GM10847 (cell line): ENCODE data around the gene MME.

Source experiments
- POLR2A ChIP-seq: IDR thresholded peaks from 2 replicates; pipeline ENCODE4 v1.6.1; 2011; ENCODE audit not compliant: insufficient read length; ENCODE audit errors: extremely low read depth

The MME gene

GRCh38 chr3:155106119-155106518, 26.0 kb downstream of the MME start:
- TF ChIP-seq POLR2A: no peak

GRCh38 chr3:155110022-155110421, 29.9 kb downstream of the MME start:
- TF ChIP-seq POLR2A: no peak

GRCh38 chr3:155110996-155111901, 31.1 kb downstream of the MME start:
- no peak for TF ChIP-seq POLR2A

DNA sequence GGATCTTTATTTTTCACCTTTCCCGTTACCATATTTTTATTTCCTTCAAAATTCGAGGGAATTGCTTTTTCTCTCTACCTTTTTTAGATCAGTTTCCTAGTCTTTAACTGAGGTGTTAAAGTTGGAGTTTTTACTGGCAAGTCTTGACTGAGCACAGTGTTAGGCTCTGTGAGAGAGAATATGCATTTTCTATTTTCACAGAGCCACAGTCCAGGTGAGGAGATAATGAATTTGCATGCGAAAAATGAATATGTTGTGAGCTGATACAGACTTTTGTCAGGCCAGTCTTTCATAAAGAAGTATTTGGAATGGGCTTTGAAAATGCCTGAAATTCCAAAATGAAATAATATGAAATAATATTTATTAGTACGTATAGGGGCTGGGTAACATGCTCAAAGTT, 31.9 kb downstream of the MME start:
- no peak for TF ChIP-seq POLR2A

- no peak for TF ChIP-seq POLR2A
Measured at GRCh38 chr3:155112661-155113389, 32.7 kb downstream of the MME start.

- TF ChIP-seq POLR2A: no peak
Measured at GRCh38 chr3:155129396-155129795, 49.3 kb downstream of the MME start.

- no peak for TF ChIP-seq POLR2A
Measured at GRCh38 chr3:155130001-155130400, 49.9 kb downstream of the MME start.

GRCh38 chr3:155131104-155131503, 51.0 kb downstream of the MME start:
- TF ChIP-seq POLR2A: no peak

DNA sequence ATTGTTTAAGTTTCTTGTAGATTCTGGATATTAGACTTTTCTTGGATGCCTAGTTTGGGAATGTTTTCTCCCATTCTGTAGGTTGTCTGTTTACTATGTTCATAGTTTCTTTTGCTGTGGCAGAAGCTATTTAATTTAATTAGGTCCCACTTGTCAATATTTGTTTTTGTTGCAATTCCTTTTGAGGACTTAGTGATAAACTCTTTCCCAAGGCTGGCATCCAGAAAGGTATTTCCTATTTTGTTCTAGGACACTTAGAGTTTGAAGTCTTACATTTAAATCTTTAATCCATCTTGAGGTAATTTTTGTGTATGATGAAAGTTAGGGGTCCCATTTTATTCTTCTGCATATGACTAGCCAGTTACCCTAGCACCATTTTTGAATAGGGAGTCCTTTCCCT, 54.9 kb downstream of the MME start:
- TF ChIP-seq POLR2A: no peak

DNA sequence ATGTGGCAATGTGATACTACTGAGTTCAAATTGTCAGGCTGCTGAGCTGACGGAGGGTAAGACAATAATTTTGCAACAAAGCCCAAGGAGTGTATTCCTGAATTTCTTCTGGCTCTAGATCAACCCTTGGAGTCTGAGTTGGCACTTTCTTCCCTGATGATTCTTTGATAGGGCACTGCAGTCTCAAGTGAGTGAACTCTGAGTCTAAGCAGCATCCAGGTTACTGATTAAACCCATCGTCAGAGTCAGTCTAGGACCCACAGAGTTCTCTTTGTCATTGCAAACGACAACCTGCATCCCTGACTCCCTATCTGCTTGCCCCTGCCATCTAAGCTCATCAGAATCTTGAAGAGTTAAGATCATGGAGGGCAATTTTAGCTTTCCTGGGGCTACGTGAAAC, 58.6 kb downstream of the MME start:
- no peak for TF ChIP-seq POLR2A

DNA sequence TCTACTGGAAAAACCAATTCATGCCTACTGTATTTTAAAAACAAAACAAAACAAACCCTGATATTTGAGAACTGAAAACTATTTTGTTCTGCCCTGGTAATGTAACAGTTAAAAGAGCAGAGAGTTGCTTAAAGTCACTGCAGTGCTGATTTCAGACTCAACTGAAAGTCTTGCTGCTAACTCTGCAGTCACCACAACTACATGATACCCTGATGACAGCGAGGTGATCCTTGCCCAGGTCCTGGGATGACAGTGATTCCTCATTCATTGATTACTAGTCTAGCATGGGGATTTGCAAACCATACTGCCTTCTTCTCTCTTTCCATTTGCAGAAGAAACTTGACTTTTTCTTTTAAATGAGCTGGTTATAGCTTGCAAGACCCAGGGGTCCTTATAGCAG, 67.5 kb downstream of the MME start:
- TF ChIP-seq POLR2A: no peak

DNA sequence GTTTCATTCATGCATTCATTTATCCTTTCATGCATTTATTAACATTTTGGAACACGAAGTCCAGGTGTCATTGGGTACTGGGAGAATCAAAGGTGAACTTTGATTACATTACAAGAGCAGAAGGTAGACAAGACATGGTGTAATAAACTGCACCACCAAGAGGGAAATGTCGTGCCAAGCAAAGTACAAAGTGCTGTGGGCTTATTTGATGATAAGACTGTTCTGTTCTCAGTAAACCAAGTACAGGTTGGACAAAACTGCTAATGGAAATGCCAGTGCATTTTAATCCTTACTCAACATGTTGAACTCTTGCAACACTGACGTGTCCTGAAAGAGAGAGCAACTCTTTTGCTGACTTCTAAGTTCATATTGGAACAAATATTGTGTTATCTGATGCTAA, 69.4 kb downstream of the MME start:
- TF ChIP-seq POLR2A: no peak

- no peak for TF ChIP-seq POLR2A
Measured at GRCh38 chr3:155153242-155154186, 73.4 kb downstream of the MME start.

DNA sequence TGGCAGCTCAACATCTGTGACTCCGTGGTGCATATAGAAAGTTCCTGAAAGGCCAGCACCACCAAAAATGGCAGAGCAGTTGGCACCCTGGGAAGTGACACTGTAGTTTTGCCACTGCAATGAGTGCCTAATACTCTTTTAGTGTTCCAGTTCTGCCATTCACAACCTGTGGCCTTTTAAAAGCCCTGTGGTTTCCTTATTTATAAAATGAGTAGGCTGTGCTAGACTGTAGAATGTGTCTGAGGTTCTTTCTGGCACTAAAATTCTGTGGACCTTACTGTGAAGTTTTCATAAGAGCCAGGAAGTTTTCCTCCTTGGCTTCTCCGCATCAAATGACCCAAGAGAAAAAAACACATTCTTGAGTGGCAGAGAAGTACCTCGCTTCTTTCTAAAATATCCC, 74.1 kb downstream of the MME start:
- no peak for TF ChIP-seq POLR2A

DNA sequence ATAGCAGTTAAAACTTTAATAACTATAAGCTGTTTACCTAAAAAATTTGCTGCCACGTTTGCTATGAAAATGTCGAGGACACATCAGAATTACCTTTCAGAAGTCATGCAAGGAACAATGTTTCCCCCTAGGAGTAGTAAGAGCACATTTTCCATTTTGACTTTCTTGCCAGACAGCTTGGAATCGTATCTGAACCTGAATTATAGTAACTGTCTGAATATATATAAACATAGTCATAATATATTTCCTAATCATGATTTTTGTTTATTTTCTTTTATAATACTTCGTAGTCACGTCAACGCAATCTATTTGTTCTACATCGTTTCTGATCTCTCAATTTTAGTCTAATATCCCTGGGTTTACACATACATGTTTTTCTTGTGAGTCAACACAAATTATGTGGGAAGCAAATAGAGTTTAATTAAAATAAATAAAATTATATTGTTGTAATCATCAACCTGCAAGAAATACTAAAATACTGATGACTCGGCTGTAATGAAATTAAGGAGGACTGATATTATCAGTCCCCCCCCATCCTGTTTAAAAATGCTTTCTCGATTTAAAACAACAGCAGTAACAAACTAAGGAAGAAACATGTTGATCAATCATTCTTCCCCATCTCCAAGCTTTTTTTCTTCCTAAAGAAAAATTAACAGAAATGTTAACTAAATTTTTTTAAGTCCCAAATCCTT, 78.4 kb downstream of the MME start:
- TF ChIP-seq POLR2A: no peak
